Mesenteric fat pad (tissue), 1 donor: Measurements from ENCODE around the gene ZDHHC8. TPM values are rescaled to one million over a fixed set of nuclear protein-coding genes. Genes with fewer than 3 reads are reported as not detected.

Source experiments
- DNase-seq: peaks from one replicate; pipeline ENCODE4 v3.0.0-alpha.2; 2020; ENCODE audit warnings: low spot score
- total RNA-seq: library from RNA; stranded (reverse); fragmentation: NEBNext Ultra II Directional; extraction: Animal tissue kit (Norgen Biotek cat#: 25700); gene quantifications from one replicate; pipeline ENCODE4 v1.2.1, GENCODE V29; 2021
- donor health status: DM: yes; HTN: yes; CAD: no.

ZDHHC8 gene
- total RNA-seq, 1 donor from 2014 or later, result 77.8 TPM

- no peak for DNase-seq
Measured at GRCh38 chr22:20177217-20177911, 45.8 kb downstream of the ZDHHC8 start.

GRCh38 chr22:20178075-20178914 lies 46.7 kb downstream of the ZDHHC8 start:
- no peak for DNase-seq

GRCh38 chr22:20178915-20179227 lies 47.3 kb downstream of the ZDHHC8 start:
- DNase-seq, result no peak

GRCh38 chr22:20179455-20180244 lies 48.0 kb downstream of the ZDHHC8 start:
- no peak for DNase-seq

GRCh38 chr22:20180245-20180630 lies 48.6 kb downstream of the ZDHHC8 start:
- no peak for DNase-seq

GRCh38 chr22:20180640-20181039 lies 49.0 kb downstream of the ZDHHC8 start:
- no peak for DNase-seq

- no peak for DNase-seq
Measured at GRCh38 chr22:20181194-20181883, 49.7 kb downstream of the ZDHHC8 start.

- DNase-seq, result no peak
Measured at GRCh38 chr22:20181884-20182236, 50.3 kb downstream of the ZDHHC8 start.

- DNase-seq, result no peak
Measured at GRCh38 chr22:20182365-20182764, 50.8 kb downstream of the ZDHHC8 start.

- DNase-seq, result no peak
Measured at GRCh38 chr22:20183101-20183500, 51.5 kb downstream of the ZDHHC8 start.

GRCh38 chr22:20183823-20184222 lies 52.2 kb downstream of the ZDHHC8 start:
- DNase-seq, result no peak

- DNase-seq, result no peak
Measured at GRCh38 chr22:20184501-20185165, 53.0 kb downstream of the ZDHHC8 start.

- no peak for DNase-seq
Measured at GRCh38 chr22:20185750-20186149, 54.1 kb downstream of the ZDHHC8 start.

- DNase-seq, result no peak
Measured at GRCh38 chr22:20186183-20186870, 54.7 kb downstream of the ZDHHC8 start.

GRCh38 chr22:20186871-20187546 lies 55.4 kb downstream of the ZDHHC8 start:
- no peak for DNase-seq

GRCh38 chr22:20187777-20188566 lies 56.4 kb downstream of the ZDHHC8 start:
- DNase-seq, result no peak

- no peak for DNase-seq
Measured at GRCh38 chr22:20188567-20188877, 56.9 kb downstream of the ZDHHC8 start.

GRCh38 chr22:20191000-20191515 lies 59.5 kb downstream of the ZDHHC8 start:
- no peak for DNase-seq

GRCh38 chr22:20191803-20192202 lies 60.2 kb downstream of the ZDHHC8 start:
- no peak for DNase-seq
